Stimulated activated CD8-positive, alpha-beta memory T cell treated with anti-CD3 and anti-CD28 coated beads, Interleukin-15, amount 100 ng/mL, for 48 hours (primary cell): ENCODE results near the gene FOXI3.

Experiments used
- DNase-seq, 2 donors: peaks; one replicate each; pipeline ENCODE4 v3.0.0-alpha.2; 2020; ENCODE audit warnings: low read depth in 2 of 2

FOXI3 gene

DNA sequence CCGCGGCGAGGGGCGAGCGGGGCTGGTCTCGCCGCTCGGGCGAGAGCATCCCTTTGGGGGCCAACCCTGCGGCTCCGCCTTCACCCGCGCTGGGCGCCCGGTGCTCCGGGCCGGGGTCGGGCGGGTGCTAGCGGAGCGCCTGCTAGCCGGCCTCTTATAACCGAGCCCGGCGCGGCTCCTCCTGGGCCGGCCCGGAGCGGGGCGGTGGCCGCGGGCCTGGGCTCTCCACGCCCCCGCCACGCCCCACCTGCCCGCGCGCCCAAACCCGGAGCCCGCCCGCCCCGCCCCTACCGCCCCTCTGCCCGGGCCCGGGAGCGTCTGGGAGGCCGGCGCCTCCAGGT is at the start of gene FOXI3:
Gene FOXI3 (minus strand): TSS at position 129 of the 341 bp plus-strand sequence. CDS start 158 bp downstream, outside the sequence.
- DNase-seq, result no peak

- no peak for DNase-seq
Observed at GRCh38 chr2:88500691-88501090, 48.2 kb upstream of the FOXI3 start.

- DNase-seq, result no peak
Observed at GRCh38 chr2:88499204-88499603, 46.7 kb upstream of the FOXI3 start.

DNA sequence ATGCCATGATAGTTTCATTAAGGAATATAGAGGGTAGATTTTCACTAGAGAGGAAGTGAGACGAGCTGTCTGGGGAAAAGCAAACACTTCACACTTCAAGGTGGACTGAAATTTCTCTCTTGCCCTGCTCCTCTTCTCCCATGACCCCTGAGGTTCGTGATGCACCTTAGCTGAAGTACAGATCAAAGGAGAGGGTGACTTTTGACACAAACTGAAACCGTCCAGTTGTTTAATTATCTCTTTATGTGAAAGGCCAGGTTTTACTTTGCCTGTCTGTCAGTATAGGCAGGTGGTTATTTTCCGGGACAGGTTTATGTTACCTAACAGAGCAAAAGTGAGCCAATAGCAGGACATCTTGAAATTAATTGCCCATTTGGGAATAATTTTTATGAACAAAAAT is 41.0 kb upstream of the FOXI3 start:
- DNase-seq, result no peak

DNA sequence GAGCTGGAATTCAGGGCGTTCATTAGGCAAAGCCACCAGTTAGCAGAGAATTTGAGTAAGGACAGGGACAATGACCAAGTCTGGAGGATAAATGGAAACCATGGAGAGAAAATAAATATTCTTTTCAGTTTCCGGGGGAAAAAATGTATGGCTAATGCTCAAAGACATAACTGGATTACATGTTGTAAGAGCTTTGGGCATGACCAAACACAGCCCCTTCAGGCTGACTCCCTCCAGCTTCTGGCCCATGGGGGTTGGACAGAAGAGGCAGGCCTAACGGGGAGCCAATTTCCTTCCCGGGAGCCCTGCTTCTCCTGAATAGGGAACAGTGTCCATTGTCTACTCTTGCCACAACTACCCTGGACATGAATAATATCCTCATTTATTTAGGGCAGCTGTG is 39.5 kb upstream of the FOXI3 start:
- no peak for DNase-seq

GRCh38 chr2:88489181-88489580 is 36.7 kb upstream of the FOXI3 start:
- DNase-seq, result no peak

DNA sequence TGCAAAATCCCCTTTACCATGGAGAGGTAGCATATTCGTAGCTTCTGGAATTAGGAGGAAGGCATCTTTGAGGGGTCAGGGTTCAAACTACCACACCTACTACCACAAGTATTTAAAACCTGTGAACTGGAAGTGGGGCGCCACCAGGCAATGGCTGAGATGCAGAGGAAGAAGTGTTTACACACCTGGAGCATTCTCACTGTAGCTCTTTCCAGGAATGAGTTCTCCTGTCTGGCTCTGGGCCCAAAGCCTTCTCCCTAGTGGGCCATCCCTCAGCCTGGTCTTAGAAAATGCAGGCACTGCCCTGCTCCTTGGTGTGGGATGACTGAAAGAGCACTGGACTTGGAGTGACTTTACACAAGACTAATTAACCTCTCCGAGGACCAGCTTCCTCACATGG is 30.7 kb upstream of the FOXI3 start:
- DNase-seq, result no peak

- DNase-seq, result no peak
Observed at GRCh38 chr2:88481691-88482336, 29.3 kb upstream of the FOXI3 start.

- DNase-seq, result no peak
Observed at GRCh38 chr2:88472811-88473210, 20.3 kb upstream of the FOXI3 start.

- no peak for DNase-seq
Observed at GRCh38 chr2:88471083-88471942, 18.8 kb upstream of the FOXI3 start.

- no peak for DNase-seq
Observed at GRCh38 chr2:88469202-88470114, 17.0 kb upstream of the FOXI3 start.

DNA sequence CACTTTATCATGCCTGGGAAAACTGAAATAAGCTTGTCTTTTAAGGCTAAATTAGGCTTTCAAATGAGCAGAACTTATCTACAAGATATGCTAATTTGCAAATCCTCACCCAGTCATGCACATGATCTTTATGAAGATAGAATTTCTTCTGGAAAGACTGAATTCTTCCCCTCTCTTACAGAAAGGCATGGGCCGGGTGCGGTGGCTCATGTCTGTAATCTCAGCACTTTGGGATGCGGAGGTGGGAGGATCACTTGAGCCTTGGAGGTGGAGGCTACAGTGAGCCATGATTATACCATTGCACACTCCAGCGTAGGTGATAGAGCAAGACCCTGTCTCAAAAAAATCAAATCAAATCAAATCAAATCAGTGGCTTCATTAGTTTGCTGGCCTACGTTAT is 11.7 kb upstream of the FOXI3 start:
- DNase-seq, result no peak

DNA sequence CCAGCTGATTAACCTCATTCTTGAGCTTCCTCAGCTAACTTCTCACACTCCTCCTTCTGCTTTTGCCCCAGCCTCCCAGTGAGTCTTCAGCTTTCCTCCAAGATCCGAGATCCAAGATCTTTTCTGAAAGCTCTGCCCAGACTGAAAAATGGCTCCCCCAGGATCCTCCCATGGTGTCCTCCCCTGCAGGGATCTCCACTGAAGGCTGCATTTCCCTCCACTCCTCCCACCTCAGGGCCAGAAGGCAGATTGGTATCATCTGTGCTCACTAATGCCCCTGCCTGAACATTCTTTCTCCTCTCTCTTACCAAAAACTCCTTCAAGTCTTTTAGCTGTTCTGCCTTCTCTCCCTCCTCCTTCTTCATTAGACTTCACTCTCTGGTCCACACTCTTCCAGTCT is 6.1 kb upstream of the FOXI3 start:
- DNase-seq, result no peak

GRCh38 chr2:88452980-88453582 is 588 bp upstream of the FOXI3 start:
- DNase-seq, result no peak

- no peak for DNase-seq
Observed at GRCh38 chr2:88451811-88452564, 505 bp downstream of the FOXI3 start.

- DNase-seq, result no peak
Observed at GRCh38 chr2:88450925-88451810, 1.3 kb downstream of the FOXI3 start.

DNA sequence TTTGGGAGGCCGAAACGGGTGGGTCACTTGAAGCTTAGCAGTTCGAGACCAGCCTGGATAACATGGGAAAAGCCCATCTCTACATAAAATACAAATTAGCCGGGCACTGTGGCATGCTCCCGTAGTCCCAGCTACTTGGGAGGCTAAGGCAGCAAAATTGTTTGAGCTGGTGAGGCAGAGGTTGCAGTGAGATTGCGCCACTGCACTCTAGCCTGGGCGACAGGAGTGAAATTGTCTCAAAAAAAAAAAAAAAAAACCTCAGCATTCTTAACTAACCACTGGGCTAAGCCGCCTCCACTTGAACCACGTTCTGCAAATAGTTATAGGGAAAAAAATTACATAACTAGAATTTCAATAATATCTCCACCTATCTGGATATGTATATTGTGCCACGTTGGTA is 2.3 kb downstream of the FOXI3 start:
- no peak for DNase-seq

DNA sequence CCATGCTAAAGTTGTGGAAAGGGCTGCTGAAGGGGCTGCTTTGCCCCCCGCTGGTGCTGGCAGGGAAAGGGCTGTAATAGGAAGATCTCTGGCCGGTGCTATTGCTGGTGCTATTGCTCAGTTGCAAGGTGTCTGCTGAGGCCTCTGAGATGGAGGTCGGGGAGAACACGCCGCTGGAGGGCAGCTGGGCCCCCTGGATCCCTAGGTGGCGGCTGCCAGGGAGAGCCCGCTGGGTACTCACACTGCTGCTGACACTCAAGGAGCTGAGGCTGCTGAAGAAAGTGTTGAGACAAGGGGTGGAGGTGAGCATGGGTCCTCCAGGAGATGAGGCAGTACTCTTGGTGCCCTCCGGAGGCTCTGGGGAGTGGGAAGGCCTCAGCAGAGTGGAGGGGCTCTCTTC is 4.2 kb downstream of the FOXI3 start:
- DNase-seq, result no peak

DNA sequence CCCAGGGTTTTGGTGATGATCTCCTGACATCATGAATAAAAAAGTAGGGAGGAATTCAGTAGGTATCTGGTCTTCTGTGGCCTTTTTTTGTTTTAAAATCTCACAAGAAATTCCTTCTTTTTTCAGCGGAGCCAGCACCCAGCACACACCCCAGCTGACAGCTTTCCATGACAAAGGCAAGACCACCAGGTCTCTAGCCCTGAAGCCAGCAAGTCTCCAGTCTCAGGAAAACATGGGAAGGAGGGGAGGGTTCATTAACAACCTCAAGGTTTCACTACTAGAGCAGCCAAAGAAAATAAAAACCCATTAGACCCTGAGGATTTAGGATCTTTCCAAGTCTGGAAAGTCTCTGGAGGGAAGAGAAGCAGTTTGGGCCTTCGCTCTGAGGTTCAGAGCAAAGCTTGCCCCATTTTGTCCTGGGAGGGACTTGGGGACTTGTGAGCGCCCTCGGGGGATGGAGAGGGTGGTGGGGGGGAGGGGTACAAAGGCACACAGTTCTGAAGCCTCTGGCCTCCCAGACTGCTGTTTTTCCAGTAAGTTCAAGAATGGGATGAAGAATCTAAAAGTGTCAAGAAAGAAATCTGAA is 9.0 kb downstream of the FOXI3 start:
- DNase-seq, result no peak

DNA sequence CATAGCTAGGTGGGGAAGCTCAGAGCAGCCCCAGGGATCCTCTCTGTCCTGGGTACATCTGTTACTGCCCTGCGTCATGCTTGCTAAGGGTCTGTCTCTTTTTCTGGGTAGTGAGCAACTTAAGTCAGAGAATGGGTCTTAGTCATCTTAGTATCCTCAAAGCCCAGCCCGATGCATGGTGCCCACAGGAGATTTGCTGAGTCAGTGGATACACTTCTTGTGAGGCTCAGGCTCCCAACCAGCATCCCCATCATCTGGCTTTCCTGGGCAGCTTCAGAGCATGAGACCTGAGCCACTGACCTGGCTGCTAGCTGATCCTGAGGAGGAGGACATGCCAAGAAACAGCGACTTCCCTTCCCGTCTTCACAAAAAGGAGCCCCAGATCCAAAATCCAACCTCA is 10.0 kb downstream of the FOXI3 start:
- no peak for DNase-seq
